ENCODE data around the gene SPN. TPM values are rescaled to one million over a fixed set of nuclear protein-coding genes. Genes with fewer than 3 reads are reported as not detected.
"Not testable (repeated sequence)": the region's sequence is repeated elsewhere in the genome, so short reads cannot be mapped to it uniquely, and the experiment has no call there.

Gene SPN
- total and polyA plus RNA-seq, 9 donors = 0.42 to 5.1 (median 0.88) TPM

DNA sequence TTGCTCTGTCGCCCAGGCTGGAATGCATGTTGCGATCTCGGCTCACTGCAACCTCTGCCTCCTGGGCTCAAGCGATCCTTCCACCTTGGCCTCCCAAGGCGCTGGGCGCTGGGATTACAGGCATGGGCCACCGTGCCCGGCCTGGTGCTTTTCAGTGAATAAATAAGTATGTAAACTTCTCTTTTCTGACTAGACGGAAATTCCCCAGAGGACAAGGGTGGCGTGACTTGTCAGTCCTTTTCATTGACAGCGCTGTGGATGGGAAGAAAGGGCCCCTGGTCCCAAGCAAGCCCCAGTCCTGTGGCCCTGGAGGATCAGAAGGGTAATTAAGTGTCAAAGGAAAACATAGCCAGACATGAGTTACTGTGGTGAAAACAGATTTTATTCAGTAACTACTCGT lies 9.6 kb upstream of the SPN start:
- no peaks in the 10 kb centered on the region for H3K36me3 ChIP-seq
- no peaks in the 10 kb centered on the region for H3K9me3 ChIP-seq
- H3K27ac ChIP-seq = no peak overlapping the region
- TF ChIP-seq CTCF (IDR thresholded peaks at IDR 0.05) = no peak
- TF ChIP-seq EP300 (IDR thresholded peaks at IDR 0.05) = no peak
- TF ChIP-seq POLR2A (IDR thresholded peaks at IDR 0.05) = no peak
- WGBS, 3 donors = 76 to 86% (median 80%) methylated on average over 12 of the region's 12 CpGs
- H3K27me3 ChIP-seq = no peaks in the 10 kb centered on the region
- intact Hi-C loops (cut with DNase I) = no loop called here
- H3K4me3 ChIP-seq = no peak overlapping the region
- no peak for DNase-seq
- H3K4me1 ChIP-seq (ENCODE audit: insufficient read depth) = no peaks in the 10 kb centered on the region

GRCh38 chr16:29653890-29654289 lies 9.2 kb upstream of the SPN start:
- intact Hi-C loops (cut with DNase I); H3K9me3 ChIP-seq; DNase-seq; H3K4me3 ChIP-seq; H3K27ac ChIP-seq; H3K4me1 ChIP-seq (ENCODE audit: insufficient read depth); H3K27me3 ChIP-seq; H3K36me3 ChIP-seq: not testable (repeated sequence)
- WGBS, 3 donors = 86 to 87% (median 86%) methylated on average over 7 of the region's 7 CpGs

DNA sequence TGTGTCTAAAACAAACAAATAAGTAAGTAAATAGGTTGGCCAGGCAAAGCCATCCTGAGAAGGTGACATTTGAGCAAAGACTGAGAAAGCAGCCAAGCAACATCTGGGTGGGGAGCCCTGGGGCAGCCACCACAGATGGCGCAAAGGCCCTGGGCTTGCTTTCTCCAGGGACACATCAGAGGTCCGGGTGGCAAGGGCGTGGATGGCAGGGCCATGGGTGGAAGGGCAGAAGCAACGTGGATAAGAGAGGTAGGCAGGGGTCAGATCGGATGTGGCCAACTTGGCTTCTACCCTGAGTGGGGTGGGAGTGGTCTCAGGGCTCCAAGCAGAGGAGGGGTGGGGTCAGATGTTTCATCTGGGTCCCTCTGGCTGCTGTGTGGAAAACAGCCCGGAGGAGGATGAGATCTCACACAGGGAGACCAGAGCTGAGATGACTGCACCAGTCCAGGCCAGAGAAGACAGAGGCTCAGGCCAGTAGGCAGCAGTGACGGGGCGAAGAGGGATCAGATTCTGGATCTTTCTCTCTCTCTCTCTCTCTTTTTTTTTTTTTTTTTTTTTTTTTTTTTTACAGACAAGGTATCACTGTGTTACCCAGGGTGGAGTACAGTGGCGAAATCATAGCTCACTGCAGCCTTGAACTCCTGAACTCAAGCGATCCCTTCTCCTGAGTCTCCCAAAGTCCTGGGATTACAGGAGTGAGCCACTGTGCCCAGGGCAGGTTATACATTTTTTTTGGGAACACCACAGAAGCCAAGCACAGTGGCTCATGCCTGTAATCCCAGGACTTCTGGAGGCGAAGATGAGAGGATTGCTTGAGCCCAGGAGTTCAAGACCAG lies 6.1 kb upstream of the SPN start:
- H3K27me3 ChIP-seq = no peaks in the 10 kb centered on the region
- DNase-seq = no peak
- no peak overlapping the region for H3K4me3 ChIP-seq
- TF ChIP-seq CTCF (IDR thresholded peaks at IDR 0.05) = no peak
- TF ChIP-seq EP300 (IDR thresholded peaks at IDR 0.05) = no peak
- TF ChIP-seq POLR2A (IDR thresholded peaks at IDR 0.05) = no peak
- H3K36me3 ChIP-seq = no peaks in the 10 kb centered on the region
- intact Hi-C loops (cut with DNase I) = no loop called here
- H3K4me1 ChIP-seq (ENCODE audit: insufficient read depth) = no peaks in the 10 kb centered on the region
- H3K27ac ChIP-seq = no peak overlapping the region
- no peaks in the 10 kb centered on the region for H3K9me3 ChIP-seq
- WGBS, 3 donors = 70 to 74% (median 70%) methylated on average over 11 of the region's 11 CpGs

DNA sequence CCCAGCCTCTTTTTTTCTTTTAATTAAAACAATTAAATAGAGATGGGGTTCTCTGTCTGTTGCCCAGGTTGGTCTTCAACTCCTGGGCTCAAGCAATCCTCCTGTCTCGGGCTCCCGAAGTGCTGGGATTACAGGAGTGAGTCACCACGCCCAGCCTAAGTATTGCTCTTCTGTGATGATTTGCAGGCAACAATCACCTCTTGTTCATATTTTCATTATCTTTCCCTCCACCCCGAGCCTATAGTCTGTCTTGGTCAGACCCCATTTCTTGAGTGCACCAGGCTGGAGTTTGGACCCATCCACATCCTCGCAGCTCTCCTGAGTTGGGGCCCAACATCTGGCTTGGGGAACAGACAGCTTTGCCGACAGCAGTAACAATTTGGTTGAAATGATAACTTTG lies 4.3 kb upstream of the SPN start:
- H3K4me3 ChIP-seq = no peak overlapping the region
- DNase-seq = no peak
- no peaks in the 10 kb centered on the region for H3K36me3 ChIP-seq
- intact Hi-C loops (cut with DNase I) = no loop called here
- TF ChIP-seq CTCF (IDR thresholded peaks at IDR 0.05) (no peak), EP300 (IDR thresholded peaks at IDR 0.05) (no peak), POLR2A (IDR thresholded peaks at IDR 0.05) (no peak)
- H3K27ac ChIP-seq = no peak overlapping the region
- H3K4me1 ChIP-seq (ENCODE audit: insufficient read depth) = no peaks in the 10 kb centered on the region
- 75 to 77% (median 77%) methylated on average over 6 of the region's 6 CpGs for WGBS, 3 donors
- H3K27me3 ChIP-seq = no peaks in the 10 kb centered on the region
- no peaks in the 10 kb centered on the region for H3K9me3 ChIP-seq

GRCh38 chr16:29662000-29662728 lies 883 bp upstream of the SPN start:
- TF ChIP-seq POLR2A (IDR thresholded peaks at IDR 0.05) = no peak
- TF ChIP-seq EP300 (IDR thresholded peaks at IDR 0.05) = no peak
- TF ChIP-seq CTCF (IDR thresholded peaks at IDR 0.05) = no peak
- DNase-seq = no peak
- Histone ChIP-seq H3K9me3 (no peaks in the 10 kb centered on the region), H3K36me3 (no peaks in the 10 kb centered on the region), H3K27me3 (no peaks in the 10 kb centered on the region), H3K4me1 (ENCODE audit: insufficient read depth) (peaks cover 5% of the 10 kb centered on the region), H3K4me3 (no peak overlapping the region), H3K27ac (no peak overlapping the region)
- intact Hi-C loops (cut with DNase I) = loop anchor here in 1 of 4 donors (10.0 kb wide), 1 partner anchor 113 kb away; the partner anchor contains the start of gene ZG16
- 75 to 77% (median 76%) methylated on average over 17 of the region's 17 CpGs for WGBS, 3 donors

Measured in ovary (tissue), 9 donors.